NCI-H69 (cell line): ENCODE results near the gene NTF4.
"Not testable (repeated sequence)": the region's sequence is repeated elsewhere in the genome, so short reads cannot be mapped to it uniquely, and the experiment has no call there.

Source experiments
- DNase-seq: peaks from one replicate; lab custom pipeline; 2025; lab: John Stamatoyannopoulos, UW

Gene NTF4

GRCh38 chr19:49056902-49057596, 7.6 kb downstream of the NTF4 start:
- DNase-seq = not testable (repeated sequence)

- DNase-seq = peak; percentile 68
These were observed 8.3 kb downstream of the NTF4 start for GRCh38 chr19:49056101-49056901.

GRCh38 chr19:49050376-49051033, 14.1 kb downstream of the NTF4 start:
- not testable (repeated sequence) for DNase-seq

GRCh38 chr19:49049834-49050233, 14.8 kb downstream of the NTF4 start:
- DNase-seq = not testable (repeated sequence)

GRCh38 chr19:49049011-49049410, 15.6 kb downstream of the NTF4 start, which contains the start of gene CGB8:
TSS of gene CGB8 (minus strand) at chr19:49049111. CDS start at chr19:49048739, 372 bp downstream.
- not testable (repeated sequence) for DNase-seq

- DNase-seq = peak; percentile 18
These were observed 21.1 kb downstream of the NTF4 start, which contains the start of gene CGB5 for GRCh38 chr19:49043548-49043947. TSS of gene CGB5 (plus strand) at chr19:49043848. CDS start at chr19:49044210, 362 bp downstream.

- not testable (repeated sequence) for DNase-seq
These were observed 22.0 kb downstream of the NTF4 start for GRCh38 chr19:49042666-49043065.

- no peak for DNase-seq
These were observed 22.4 kb downstream of the NTF4 start for GRCh38 chr19:49042177-49042576.

GRCh38 chr19:49039736-49040135, 24.9 kb downstream of the NTF4 start:
- not testable (repeated sequence) for DNase-seq

GRCh38 chr19:49038557-49039276, 25.9 kb downstream of the NTF4 start:
- not testable (repeated sequence) for DNase-seq

GRCh38 chr19:49038111-49038510, 26.5 kb downstream of the NTF4 start:
- not testable (repeated sequence) for DNase-seq

- peak; percentile 95 for DNase-seq
These were observed 27.8 kb downstream of the NTF4 start, which contains the start of gene CGB1 for GRCh38 chr19:49036815-49037214. TSS of gene CGB1 (minus strand) at chr19:49036895. CDS start at chr19:49036711, 184 bp downstream.

- peak; percentile 93 for DNase-seq
These were observed 32.8 kb downstream of the NTF4 start, which contains the start of gene CGB2 for GRCh38 chr19:49031642-49032301. TSS of gene CGB2 (plus strand) at chr19:49031890. CDS start at chr19:49032096, 206 bp downstream.

- not testable (repeated sequence) for DNase-seq
These were observed 34.3 kb downstream of the NTF4 start for GRCh38 chr19:49030323-49030722.

GRCh38 chr19:49029749-49030148, 34.9 kb downstream of the NTF4 start:
- DNase-seq = not testable (repeated sequence)

GRCh38 chr19:49028686-49029085, 35.9 kb downstream of the NTF4 start:
- DNase-seq = not testable (repeated sequence)

- DNase-seq = not testable (repeated sequence)
These were observed 39.0 kb downstream of the NTF4 start for GRCh38 chr19:49025599-49025998.

- not testable (repeated sequence) for DNase-seq
These were observed 39.5 kb downstream of the NTF4 start for GRCh38 chr19:49025088-49025487.

- DNase-seq = not testable (repeated sequence)
These were observed 40.4 kb downstream of the NTF4 start, which contains the start of gene CGB3 for GRCh38 chr19:49024233-49024632. TSS of gene CGB3 (minus strand) at chr19:49024333. CDS start at chr19:49023971, 362 bp downstream.

- DNase-seq = no peak
These were observed 42.5 kb downstream of the NTF4 start for GRCh38 chr19:49022116-49022515.
